Keratinocyte (primary cell): Measurements from ENCODE around the gene HLA-DRB1. TPM values are rescaled to one million over a fixed set of nuclear protein-coding genes. Genes with fewer than 3 reads are reported as not detected.

Experiments used
- DNase-seq: peaks from one replicate; pipeline ENCODE4 v3.0.0-alpha.2; 2011; ENCODE audit warnings: low read depth, missing footprints, low spot score
- FAIRE-seq: peaks from 2 replicates; lab custom pipeline; 2011; peaks lifted over from hg19 to GRCh38; lab: Jason Lieb, UNC
- H2AFZ ChIP-seq: 2 replicates; pipeline ENCODE4 v1.6.0; 2012; ENCODE audit warnings: low read length, control low read depth, inconsistent platforms; ENCODE audit not compliant: control insufficient read depth
- H3K27ac ChIP-seq: 2 replicates; pipeline ENCODE4 v1.5.1; 2011; ENCODE audit warnings: low read length; ENCODE audit not compliant: control insufficient read depth, insufficient read depth
- H3K27me3 ChIP-seq: 3 replicates; pipeline ENCODE4 v1.6.0; 2011; ENCODE audit warnings: low read length; ENCODE audit not compliant: control insufficient read depth, insufficient read depth; ENCODE audit errors: extremely low read depth
- H3K36me3 ChIP-seq, 2 experiments: 2 replicates in 1 of 2; 3 replicates in 1 of 2; pipeline ENCODE4 v1.5.1; 2011; ENCODE audit warnings: low read length in 2 of 2, mild to moderate bottlenecking in 1 of 2; ENCODE audit not compliant: control insufficient read depth in 2 of 2, insufficient read depth in 2 of 2; ENCODE audit errors: extremely low read depth in 1 of 2
- H3K4me1 ChIP-seq: 3 replicates; pipeline ENCODE4 v1.5.1; 2011; ENCODE audit warnings: low read length; ENCODE audit not compliant: control insufficient read depth, insufficient read depth; ENCODE audit errors: extremely low read depth
- H3K4me2 ChIP-seq: 3 replicates; pipeline ENCODE4 v1.6.0; 2011; ENCODE audit warnings: low read depth, low read length; ENCODE audit not compliant: control insufficient read depth, insufficient read depth; ENCODE audit errors: extremely low read depth
- H3K4me3 ChIP-seq, 3 experiments: fragments of 200-600 bp in 1 of 3; sonication (generic) in 1 of 3; 2 replicates in 2 of 3; 3 replicates in 1 of 3; pipeline ENCODE4 v1.5.1; 2011 to 2016; ENCODE audit warnings: low read length in 3 of 3, mild to moderate bottlenecking in 3 of 3, control low read depth in 2 of 3, inconsistent platforms in 1 of 3, low read depth in 1 of 3, mixed read lengths in 1 of 3, mixed run types in 1 of 3, moderate library complexity in 1 of 3; ENCODE audit not compliant: control insufficient read depth in 2 of 3, insufficient read depth in 2 of 3; ENCODE audit errors: extremely low read depth in 1 of 3
- H3K79me2 ChIP-seq: 2 replicates; pipeline ENCODE4 v1.6.0; 2012; ENCODE audit warnings: low read length; ENCODE audit not compliant: control insufficient read depth, insufficient read depth
- H3K9ac ChIP-seq: 3 replicates; pipeline ENCODE4 v1.6.0; 2011; ENCODE audit warnings: low read length; ENCODE audit not compliant: control insufficient read depth, insufficient read depth; ENCODE audit errors: extremely low read depth
- H3K9me1 ChIP-seq: 3 replicates; pipeline ENCODE4 v1.6.0; 2011; ENCODE audit warnings: low read length; ENCODE audit not compliant: control insufficient read depth, insufficient read depth; ENCODE audit errors: extremely low read depth
- H3K9me3 ChIP-seq: 2 replicates; pipeline ENCODE4 v1.5.1; 2012; ENCODE audit warnings: low read depth, low read length; ENCODE audit not compliant: control insufficient read depth
- H4K20me1 ChIP-seq: 3 replicates; pipeline ENCODE4 v1.6.0; 2011; ENCODE audit warnings: low read length; ENCODE audit not compliant: control insufficient read depth, insufficient read depth; ENCODE audit errors: extremely low read depth
- EZH2 ChIP-seq: IDR thresholded peaks from one replicate; pipeline ENCODE4 v1.6.1; 2012; ENCODE audit warnings: inconsistent platforms, mild to moderate bottlenecking, low read length, moderate library complexity
- dilution Hi-C: fragments of 300-500 bp; cut with MboI; formaldehyde crosslinking; loops from one replicate; pipeline ENCODE4 v1.7.0; 2020; ENCODE audit warnings: low sequenced_read_pairs; ENCODE audit not compliant: extremely low pct_ligation_motif_present
- polyA plus RNA-seq, 5 experiments: library from polyadenylated mRNA; depleted of rRNA in 3 of 5; stranded (reverse) in 3 of 5; stranded (forward) in 1 of 5; unstranded in 1 of 5; fragments of >200 nt; gene quantifications; 1 replicate in 1 of 5; 2 replicates in 3 of 5; 3 replicates in 1 of 5; pipeline versions ENCODE4 v1.2.1 to v1.2.3, GENCODE V29; 2011 to 2012; ENCODE audit warnings: missing spikeins in 2 of 5, low read depth in 1 of 5, low replicate concordance in 1 of 5
- TF ChIP-seq, protein P1 (sequence below), 3 experiments: IDR thresholded peaks in 1 of 3; conservative IDR thresholded peaks in 1 of 3; optimal IDR thresholded peaks in 1 of 3; 2 replicates in 2 of 3; 3 replicates in 1 of 3; pipeline versions ENCODE3 to v1.5.1; 2011; ENCODE audit warnings: low read length in 3 of 3, mild to moderate bottlenecking in 3 of 3, moderate library complexity in 2 of 3, control low read depth in 1 of 3, inconsistent platforms in 1 of 3; ENCODE audit not compliant: insufficient read depth in 2 of 3; ENCODE audit errors: extremely low read depth in 1 of 3

The HLA-DRB1 gene
- polyA plus RNA-seq, 1 donor (not counting 4 experiments of a cell fraction or from before 2014, with no cell fraction given), result 0.12 TPM

DNA sequence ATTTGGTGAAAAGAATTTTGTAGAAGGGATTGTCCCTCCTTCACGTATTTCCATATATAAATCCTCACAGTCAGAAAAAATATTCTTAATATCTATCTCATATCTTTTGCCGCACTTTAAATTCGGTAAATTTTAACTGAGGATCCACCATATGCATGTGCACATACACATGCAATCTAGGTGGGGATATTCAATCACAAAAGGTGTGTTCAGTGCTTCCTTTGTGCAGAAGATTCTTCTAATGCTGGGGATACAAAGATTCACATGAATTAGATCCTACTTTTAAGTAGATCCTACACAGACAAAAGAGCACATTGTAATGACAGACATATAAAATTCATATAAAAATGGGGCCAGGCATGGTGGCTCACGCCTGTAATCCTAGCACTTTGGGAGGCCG is 13.6 kb upstream of the HLA-DRB1 start:
- Histone ChIP-seq H3K9me3 (no peaks in the 10 kb centered on the region), H3K9me1 (no peaks in the 10 kb centered on the region), H3K4me1 (no peaks in the 10 kb centered on the region), H3K27ac (no peak overlapping the region), H3K9ac (no peak overlapping the region), H3K36me3 (no peaks in the 10 kb centered on the region), H3K4me3 (no peak overlapping the region), H4K20me1 (no peaks in the 10 kb centered on the region), H2AFZ (no peak overlapping the region), H3K4me2 (no peak overlapping the region), H3K27me3 (no peaks in the 10 kb centered on the region), H3K79me2 (no peaks in the 10 kb centered on the region)
- FAIRE-seq (no peak), DNase-seq (no peak)
- dilution Hi-C loops, result no loop called here
- TF ChIP-seq, protein P1, sequence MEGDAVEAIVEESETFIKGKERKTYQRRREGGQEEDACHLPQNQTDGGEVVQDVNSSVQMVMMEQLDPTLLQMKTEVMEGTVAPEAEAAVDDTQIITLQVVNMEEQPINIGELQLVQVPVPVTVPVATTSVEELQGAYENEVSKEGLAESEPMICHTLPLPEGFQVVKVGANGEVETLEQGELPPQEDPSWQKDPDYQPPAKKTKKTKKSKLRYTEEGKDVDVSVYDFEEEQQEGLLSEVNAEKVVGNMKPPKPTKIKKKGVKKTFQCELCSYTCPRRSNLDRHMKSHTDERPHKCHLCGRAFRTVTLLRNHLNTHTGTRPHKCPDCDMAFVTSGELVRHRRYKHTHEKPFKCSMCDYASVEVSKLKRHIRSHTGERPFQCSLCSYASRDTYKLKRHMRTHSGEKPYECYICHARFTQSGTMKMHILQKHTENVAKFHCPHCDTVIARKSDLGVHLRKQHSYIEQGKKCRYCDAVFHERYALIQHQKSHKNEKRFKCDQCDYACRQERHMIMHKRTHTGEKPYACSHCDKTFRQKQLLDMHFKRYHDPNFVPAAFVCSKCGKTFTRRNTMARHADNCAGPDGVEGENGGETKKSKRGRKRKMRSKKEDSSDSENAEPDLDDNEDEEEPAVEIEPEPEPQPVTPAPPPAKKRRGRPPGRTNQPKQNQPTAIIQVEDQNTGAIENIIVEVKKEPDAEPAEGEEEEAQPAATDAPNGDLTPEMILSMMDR (optimal IDR thresholded peaks at IDR 0.05 in 1 of 3, IDR thresholded peaks at IDR 0.05 in 1 of 3, conservative IDR thresholded peaks at IDR 0.05 in 1 of 3; ENCODE audit: extremely low read depth in 1 of 3, insufficient read depth in 2 of 3, low read length in 3 of 3), result no peak
- TF ChIP-seq EZH2, result no peak

DNA sequence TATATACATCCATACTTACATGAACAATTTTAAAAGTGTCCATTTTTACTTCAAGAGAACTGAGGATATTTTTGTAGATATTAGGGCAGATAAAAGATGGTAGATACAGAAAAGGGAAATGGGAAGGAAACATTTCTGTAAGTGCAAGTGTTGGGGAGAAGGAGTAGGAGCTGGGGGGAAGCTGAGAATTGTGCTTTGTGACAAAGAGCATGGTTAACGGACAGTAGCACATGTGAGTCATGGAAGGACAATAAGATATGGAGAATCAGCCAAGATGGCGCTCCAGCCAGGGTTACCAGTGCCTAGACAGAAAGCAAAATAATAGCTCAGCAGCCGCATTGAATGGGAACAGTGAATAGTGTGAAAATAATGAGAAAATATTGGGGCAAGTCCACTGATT is 12.7 kb upstream of the HLA-DRB1 start:
- Histone ChIP-seq H3K4me3 (no peak overlapping the region), H3K36me3 (no peaks in the 10 kb centered on the region), H4K20me1 (no peaks in the 10 kb centered on the region), H3K27ac (no peak overlapping the region), H2AFZ (no peak overlapping the region), H3K4me2 (no peak overlapping the region), H3K4me1 (no peaks in the 10 kb centered on the region), H3K9me1 (no peaks in the 10 kb centered on the region), H3K9me3 (no peaks in the 10 kb centered on the region), H3K79me2 (no peaks in the 10 kb centered on the region), H3K27me3 (no peaks in the 10 kb centered on the region), H3K9ac (no peak overlapping the region)
- no peak for DNase-seq
- TF ChIP-seq EZH2, result no peak
- TF ChIP-seq, protein P1 (optimal IDR thresholded peaks at IDR 0.05 in 1 of 3, IDR thresholded peaks at IDR 0.05 in 1 of 3, conservative IDR thresholded peaks at IDR 0.05 in 1 of 3; ENCODE audit: extremely low read depth in 1 of 3, insufficient read depth in 2 of 3, low read length in 3 of 3), result no peak
- dilution Hi-C loops, result no loop called here
- FAIRE-seq, result no peak
